ENCODE measurements around the gene P2RY12.
A peak's percentile ranks its signal among the peaks of the same experiment; 100 is the strongest.

P2RY12 gene

GRCh38 chr3:151346292-151346691 is 38.3 kb downstream of the P2RY12 start:
- no peak for DNase-seq (ENCODE audit: low read depth, low spot score)

DNA sequence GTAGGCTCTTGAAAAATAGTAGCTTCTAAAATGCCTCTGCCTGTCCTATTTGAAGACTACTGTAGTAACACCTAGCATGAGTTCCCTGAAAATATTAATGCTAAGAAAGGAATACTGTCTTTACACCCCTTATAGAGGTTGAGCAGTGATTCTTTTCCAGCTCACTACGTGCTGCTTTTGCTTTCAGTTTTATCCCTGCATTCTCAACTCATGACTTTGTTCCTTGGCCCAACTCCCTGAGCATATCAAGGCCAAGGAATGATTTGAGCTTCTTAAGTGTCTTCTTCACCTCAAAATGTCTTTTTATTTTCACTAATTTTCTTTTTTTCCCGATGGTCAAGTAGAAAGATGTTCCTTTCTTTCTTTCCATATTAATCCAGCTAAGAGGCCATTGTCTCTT is 38.7 kb downstream of the P2RY12 start:
- DNase-seq (ENCODE audit: low read depth, low spot score) = no peak

- DNase-seq (ENCODE audit: low read depth, low spot score) = no peak
These were observed 52.9 kb downstream of the P2RY12 start for GRCh38 chr3:151331696-151332095.

- no peak for DNase-seq (ENCODE audit: low read depth, low spot score)
These were observed 53.7 kb downstream of the P2RY12 start for GRCh38 chr3:151330899-151331298.

DNA sequence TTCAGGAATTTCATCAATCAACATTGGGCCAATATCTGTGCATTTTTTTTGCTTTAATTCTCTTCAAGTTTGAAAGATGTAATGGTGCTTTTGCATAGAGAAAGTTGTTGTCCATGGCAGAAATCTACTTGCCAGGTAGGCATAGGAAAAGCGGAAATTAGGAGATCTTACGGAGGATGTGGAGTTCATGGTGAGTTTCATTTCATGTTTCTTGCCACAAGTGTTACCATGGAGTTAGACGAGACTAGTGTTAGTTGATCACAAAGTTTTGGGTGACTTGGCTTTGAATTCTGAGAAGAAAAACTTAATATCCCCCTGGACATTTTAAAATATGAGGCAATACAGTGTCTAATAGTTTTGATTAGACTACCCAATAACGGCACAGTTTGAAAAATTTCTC is 54.2 kb downstream of the P2RY12 start:
- no peak for DNase-seq (ENCODE audit: low read depth, low spot score)

DNA sequence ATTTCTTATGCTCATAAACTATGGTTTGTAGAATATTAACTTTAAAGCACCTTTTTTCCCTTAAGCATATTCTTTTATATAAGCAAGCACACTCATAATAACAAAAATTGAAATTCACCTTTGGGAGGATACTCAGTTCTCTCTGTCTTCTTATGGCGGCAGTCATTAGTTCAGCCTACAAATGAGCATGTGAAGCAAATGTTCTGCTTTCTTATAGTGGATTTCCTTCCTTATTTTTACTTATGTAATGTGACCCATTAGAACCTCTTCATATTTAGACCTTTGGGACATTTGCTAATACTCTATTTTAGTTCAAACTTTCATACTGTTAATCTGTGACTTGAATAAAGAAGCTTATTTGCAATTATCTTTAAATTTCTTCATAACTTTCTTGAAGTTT is 55.2 kb downstream of the P2RY12 start, which contains the start of gene P2RY13:
P2RY13 (minus strand) TSS at position 187 of the 400 bp plus-strand sequence; CDS start at position 166, 21 bp downstream.
- DNase-seq (ENCODE audit: low read depth, low spot score) = no peak

DNA sequence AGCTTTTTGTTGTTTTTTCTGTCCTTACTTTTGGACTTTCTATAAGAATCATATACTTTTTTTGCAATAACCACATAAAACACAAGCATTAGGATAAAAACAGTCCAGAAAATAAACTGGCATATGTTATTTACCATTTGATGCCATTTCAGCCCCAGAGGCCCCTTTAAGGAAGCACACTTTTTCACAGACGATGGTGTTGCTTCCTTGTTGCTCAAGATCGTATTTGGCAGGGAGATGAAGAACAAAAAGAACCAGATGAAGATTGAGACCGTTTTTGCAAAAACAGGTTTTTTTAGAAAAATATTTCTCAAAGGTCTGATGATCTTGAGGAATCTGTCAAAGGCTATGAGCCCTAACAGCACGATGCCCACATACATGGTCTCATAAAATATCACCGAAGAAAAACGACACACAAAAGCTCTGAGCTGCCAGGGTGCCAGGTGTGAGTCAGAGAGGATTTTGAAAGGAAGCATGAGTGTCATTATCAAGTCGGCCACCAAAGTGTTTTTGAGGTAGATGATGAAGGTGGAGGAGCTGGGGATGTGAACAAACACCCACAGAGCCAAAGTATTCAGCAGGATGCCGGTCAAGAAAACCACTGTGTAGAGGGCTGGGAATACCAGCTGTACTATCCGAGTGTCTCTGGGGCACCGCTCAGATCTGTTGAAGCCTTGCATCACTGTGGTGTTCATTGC is 56.1 kb downstream of the P2RY12 start:
- DNase-seq (ENCODE audit: low read depth, low spot score) = no peak

- no peak for DNase-seq (ENCODE audit: low read depth, low spot score)
These were observed 56.9 kb downstream of the P2RY12 start for GRCh38 chr3:151327571-151328198.

DNA sequence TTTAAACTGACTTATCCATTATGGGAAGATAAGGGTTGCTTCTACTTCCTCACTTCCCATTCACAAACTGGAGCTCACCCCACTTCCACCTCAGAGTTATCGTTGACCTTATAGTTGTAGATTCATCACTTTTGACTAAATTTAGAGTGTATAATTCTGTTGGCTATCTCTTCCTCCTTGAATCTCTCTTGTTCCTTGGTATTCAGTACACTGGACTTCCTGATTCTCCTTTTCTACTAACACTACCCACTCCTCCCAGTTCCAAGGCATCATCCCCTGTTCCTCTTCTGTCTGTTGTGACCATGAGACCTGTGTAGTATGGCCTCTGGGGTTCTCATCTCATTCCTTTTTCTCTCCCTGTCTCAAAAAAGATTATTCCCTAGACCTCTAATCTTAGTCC is 62.0 kb downstream of the P2RY12 start:
- no peak for DNase-seq (ENCODE audit: low read depth, low spot score)

DNA sequence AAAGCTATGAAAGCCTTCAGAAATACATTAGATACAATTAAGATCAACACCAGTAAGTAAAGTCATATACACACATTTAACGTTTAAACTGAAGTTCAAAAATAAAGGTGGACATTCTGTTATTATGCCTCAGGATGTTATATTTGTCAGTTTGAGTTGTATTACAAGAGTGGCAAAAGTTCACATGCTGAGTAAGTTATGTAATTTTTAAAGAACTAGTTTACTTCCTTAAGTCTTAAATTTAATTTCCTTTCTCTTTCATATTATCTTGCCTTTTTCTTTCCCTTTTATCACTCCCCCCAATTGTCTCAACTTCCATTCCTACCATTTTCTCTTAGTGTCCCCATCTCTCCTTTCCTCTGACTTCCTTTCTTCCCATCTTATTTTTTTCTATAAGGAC is 63.0 kb downstream of the P2RY12 start:
- no peak for DNase-seq (ENCODE audit: low read depth, low spot score)

DNA sequence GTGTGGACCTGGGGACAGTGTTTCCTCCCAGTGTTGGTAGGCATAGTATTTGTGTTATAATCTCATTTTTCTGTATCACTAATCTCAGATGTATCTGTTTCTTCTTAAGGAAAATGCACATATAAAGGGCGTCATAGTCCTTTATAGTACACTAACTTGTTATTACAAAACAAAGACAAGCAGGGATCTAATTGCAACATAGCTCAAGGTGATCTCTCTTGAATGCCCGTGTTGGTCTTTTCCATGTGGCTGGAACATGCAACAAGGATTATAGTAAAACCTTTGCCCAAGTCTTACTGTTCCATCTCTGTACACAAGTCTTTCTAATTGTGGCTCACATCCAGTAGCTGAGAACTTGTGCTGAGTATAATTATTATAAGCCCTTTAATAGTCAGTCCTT is 64.4 kb downstream of the P2RY12 start:
- DNase-seq (ENCODE audit: low read depth, low spot score) = no peak

DNA sequence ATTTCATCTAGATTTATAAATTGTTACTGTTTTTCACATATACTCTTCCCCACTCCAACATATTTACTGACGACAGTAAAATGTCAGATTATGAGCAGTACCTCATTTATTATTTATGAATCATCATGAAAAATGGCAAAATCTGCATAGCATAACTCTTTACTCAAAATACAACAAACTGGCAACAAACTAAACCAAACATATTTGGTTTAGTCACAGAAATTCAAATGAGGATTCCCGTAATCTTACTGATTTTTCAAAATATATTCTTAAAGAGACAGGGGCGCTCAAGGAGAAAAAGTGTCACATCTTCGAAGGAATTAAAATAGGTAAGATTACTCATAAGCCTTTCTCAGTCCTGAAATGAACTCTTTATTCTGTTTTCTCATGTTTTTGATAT is 64.9 kb downstream of the P2RY12 start:
- DNase-seq (ENCODE audit: low read depth, low spot score) = no peak

GRCh38 chr3:151318991-151319390 is 65.6 kb downstream of the P2RY12 start:
- no peak for DNase-seq (ENCODE audit: low read depth, low spot score)

DNA sequence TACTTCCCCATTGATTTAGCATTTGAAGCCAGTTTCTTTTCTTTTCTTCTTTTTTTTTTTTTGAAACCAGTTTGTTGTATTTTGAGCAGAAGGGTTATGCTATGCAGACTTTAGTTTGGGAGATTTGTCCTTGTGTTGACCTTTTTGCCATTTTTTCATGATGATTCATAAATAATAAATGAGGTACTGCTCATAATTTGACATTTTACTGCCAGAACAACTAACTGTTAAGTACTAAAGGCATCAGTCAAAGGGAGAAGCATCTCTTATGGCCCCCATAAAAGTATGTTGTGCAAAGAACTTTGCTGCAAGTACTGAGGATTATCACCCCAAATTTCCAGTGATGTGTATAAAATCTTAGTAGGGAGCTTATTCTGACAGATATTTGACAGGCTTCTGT is 66.2 kb downstream of the P2RY12 start:
- DNase-seq (ENCODE audit: low read depth, low spot score) = no peak

- DNase-seq (ENCODE audit: low read depth, low spot score) = peak; percentile 20
These were observed 68.1 kb downstream of the P2RY12 start, which contains the start of gene GPR87 for GRCh38 chr3:151316267-151316991. Gene GPR87 (minus strand): TSS chr3:151316820. CDS start chr3:151300100, 16,720 bp downstream.

GRCh38 chr3:151315846-151316245 is 68.7 kb downstream of the P2RY12 start:
- no peak for DNase-seq (ENCODE audit: low read depth, low spot score)

- DNase-seq (ENCODE audit: low read depth, low spot score) = no peak
These were observed 69.4 kb downstream of the P2RY12 start for GRCh38 chr3:151315136-151315535.

DNA sequence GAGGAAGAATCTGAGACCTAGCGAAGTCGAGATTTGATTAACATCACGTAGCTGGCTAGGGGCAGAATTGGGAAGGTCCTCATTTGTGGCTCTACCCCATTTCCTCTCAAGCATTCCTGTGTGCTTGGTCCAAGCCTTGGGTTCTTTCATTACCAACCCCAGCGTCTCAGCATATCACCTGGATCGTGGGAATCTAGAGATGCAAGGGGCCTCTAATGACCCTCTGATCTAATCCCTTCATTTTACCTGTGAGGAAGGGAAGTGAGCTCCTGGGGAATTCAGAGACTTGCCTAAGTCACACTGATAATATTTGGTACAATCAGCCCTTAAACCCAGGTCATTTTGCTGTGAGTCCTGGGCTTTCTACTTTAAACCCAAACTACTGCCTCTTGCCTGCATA is 70.0 kb downstream of the P2RY12 start:
- no peak for DNase-seq (ENCODE audit: low read depth, low spot score)

- no peak for DNase-seq (ENCODE audit: low read depth, low spot score)
These were observed 70.4 kb downstream of the P2RY12 start for GRCh38 chr3:151314137-151314536.

DNA sequence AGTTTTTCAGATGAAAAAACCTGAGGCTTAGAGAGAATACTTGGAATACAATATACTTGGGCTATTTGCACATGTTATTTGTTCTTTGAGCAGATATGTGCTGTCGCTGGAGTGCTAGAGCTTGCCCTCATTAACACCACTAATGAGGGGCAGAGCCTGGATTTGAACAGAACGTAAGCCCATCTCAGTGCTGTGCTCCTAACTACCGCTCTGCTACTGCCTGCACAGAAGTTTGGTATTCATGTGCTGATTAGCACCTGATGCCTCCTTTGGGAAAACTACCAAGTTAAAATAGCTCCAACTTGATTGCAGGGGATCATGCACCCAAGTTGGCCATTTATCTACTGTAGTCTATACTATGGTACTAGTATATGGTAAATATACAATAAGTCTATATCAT is 71.6 kb downstream of the P2RY12 start:
- no peak for DNase-seq (ENCODE audit: low read depth, low spot score)

GRCh38 chr3:151309566-151309965 is 75.0 kb downstream of the P2RY12 start:
- DNase-seq (ENCODE audit: low read depth, low spot score) = no peak

GRCh38 chr3:151307583-151308488 is 76.7 kb downstream of the P2RY12 start:
- no peak for DNase-seq (ENCODE audit: low read depth, low spot score)
